Neutrophil (primary cell): ENCODE measurements around the gene CKB.

Experiments
- H3K27ac ChIP-seq: fragments of 200-600 bp; sonication (generic); 2 replicates; pipeline ENCODE4 v1.5.1; 2016; ENCODE audit warnings: mild to moderate bottlenecking, moderate library complexity
- H3K27me3 ChIP-seq: fragments of 200-600 bp; sonication (generic); 2 replicates; pipeline ENCODE4 v1.6.0; 2016; ENCODE audit warnings: mild to moderate bottlenecking
- H3K36me3 ChIP-seq: fragments of 200-600 bp; sonication (generic); 2 replicates; pipeline ENCODE4 v1.5.1; 2017
- H3K4me1 ChIP-seq, 2 experiments: fragments of 200-600 bp in 1 of 2; sonication (generic) in 1 of 2; 1 replicate in 1 of 2; 2 replicates in 1 of 2; pipeline versions ENCODE4 v1.5.1 to v1.6.1; 2013 to 2016; ENCODE audit warnings: low read depth in 1 of 2, low read length in 1 of 2, mild to moderate bottlenecking in 1 of 2, moderate library complexity in 1 of 2; ENCODE audit not compliant: control insufficient read depth in 1 of 2, insufficient read depth in 1 of 2
- H3K4me3 ChIP-seq, 2 experiments: fragments of 200-600 bp in 1 of 2; sonication (generic) in 1 of 2; 1 replicate in 1 of 2; 2 replicates in 1 of 2; pipeline ENCODE4 v1.5.1; 2013 to 2016; ENCODE audit warnings: low read depth in 1 of 2, low read length in 1 of 2, mild to moderate bottlenecking in 1 of 2, moderate library complexity in 1 of 2
- H3K9me3 ChIP-seq: fragments of 200-600 bp; sonication (generic); 2 replicates; pipeline ENCODE4 v1.5.1; 2016
- CTCF ChIP-seq: fragments of 200-600 bp; sonication (generic); IDR thresholded peaks from 2 replicates; pipeline ENCODE4 v1.5.1; 2016; ENCODE audit warnings: antibody characterized with exemption

The CKB gene

GRCh38 chr14:103522649-103523574 lies at the start of gene CKB:
Gene CKB (minus strand): TSS chr14:103522830. CDS start chr14:103522493, 337 bp downstream.
- Histone ChIP-seq H3K27me3 (peaks cover 89% of the 10 kb centered on the region), H3K27ac (peak within 1 kb of the TSS; percentile 36), H3K4me1 (peaks cover 22 to 36% of the 10 kb centered on the region in 2 experiments), H3K36me3 (no peaks in the 10 kb centered on the region), H3K4me3 (peak within 1 kb of the TSS; percentile 64 to 88), H3K9me3 (no peaks in the 10 kb centered on the region)
- no peak for TF ChIP-seq CTCF

GRCh38 chr14:103569408-103569807 lies 46.8 kb upstream of the CKB start:
- TF ChIP-seq CTCF = no peak
- Histone ChIP-seq H3K9me3 (no peaks in the 10 kb centered on the region), H3K4me1 (no peaks in the 10 kb centered on the region), H3K4me3 (no peak overlapping the region), H3K27ac (no peak overlapping the region), H3K36me3 (peaks cover 17% of the 10 kb centered on the region), H3K27me3 (no peaks in the 10 kb centered on the region)

- Histone ChIP-seq H3K4me1 (peaks cover 2 to 3% of the 10 kb centered on the region in 2 experiments), H3K27ac (no peak overlapping the region), H3K4me3 (no peak overlapping the region), H3K9me3 (no peaks in the 10 kb centered on the region), H3K36me3 (peaks cover 15% of the 10 kb centered on the region), H3K27me3 (no peaks in the 10 kb centered on the region)
- TF ChIP-seq CTCF = no peak
These were observed 46.3 kb upstream of the CKB start for GRCh38 chr14:103568952-103569351.

GRCh38 chr14:103563844-103564505 lies 41.3 kb upstream of the CKB start:
- H3K4me3 ChIP-seq = peak overlapping the region; percentile 86 to 99

GRCh38 chr14:103563226-103563620 lies 40.6 kb upstream of the CKB start:
- H3K27ac ChIP-seq = peak overlapping the region; percentile 100
- peak overlapping the region; percentile 86 to 99 for H3K4me3 ChIP-seq
- H3K9me3 ChIP-seq = no peaks in the 10 kb centered on the region
- no peak for TF ChIP-seq CTCF
- H3K36me3 ChIP-seq = peaks cover 25% of the 10 kb centered on the region
- H3K27me3 ChIP-seq = no peaks in the 10 kb centered on the region
- peaks cover 25 to 29% of the 10 kb centered on the region in 2 experiments for H3K4me1 ChIP-seq

More at GRCh38 chr14:103563844-103564505, 41.3 kb upstream of the CKB start:
- H3K36me3 ChIP-seq = peaks cover 20% of the 10 kb centered on the region
- H3K27me3 ChIP-seq = no peaks in the 10 kb centered on the region
- H3K27ac ChIP-seq = peak overlapping the region; percentile 100
- peaks cover 25 to 29% of the 10 kb centered on the region in 2 experiments for H3K4me1 ChIP-seq
- TF ChIP-seq CTCF = no peak
- no peaks in the 10 kb centered on the region for H3K9me3 ChIP-seq
